DOHH2 (cell line): ENCODE measurements around the gene PRDM1.

Source experiments
- H3F3A ChIP-seq: fragments of 200-600 bp; sonication (generic), shearing (Covaris generic); 2 replicates; pipeline ENCODE4 v1.6.0; 2016; ENCODE audit warnings: antibody characterized with exemption, mild to moderate bottlenecking; ENCODE audit not compliant: control insufficient read depth, insufficient read depth
- H3K27ac ChIP-seq: fragments of 200-600 bp; sonication (generic); 2 replicates; pipeline ENCODE4 v1.5.1; 2014; ENCODE audit warnings: low read depth, mild to moderate bottlenecking, low read length, moderate library complexity
- H3K27me3 ChIP-seq: fragments of 200-600 bp; sonication (generic); 2 replicates; pipeline ENCODE4 v1.6.1; 2014; ENCODE audit warnings: mild to moderate bottlenecking, low read length, mixed read lengths; ENCODE audit not compliant: control insufficient read depth
- H3K36me3 ChIP-seq: fragments of 200-600 bp; sonication (generic); 2 replicates; pipeline ENCODE4 v1.6.1; 2014; ENCODE audit warnings: mild to moderate bottlenecking, low read length, moderate library complexity, mixed read lengths; ENCODE audit not compliant: control insufficient read depth
- H3K4me1 ChIP-seq: fragments of 200-600 bp; sonication (generic); 2 replicates; pipeline ENCODE4 v1.6.1; 2014; ENCODE audit warnings: mild to moderate bottlenecking, low read length, mixed read lengths; ENCODE audit not compliant: control insufficient read depth
- H3K4me2 ChIP-seq: fragments of 200-600 bp; sonication (generic); 2 replicates; pipeline ENCODE4 v1.6.0; 2014; ENCODE audit warnings: mild to moderate bottlenecking, low read length, moderate library complexity
- H3K4me3 ChIP-seq: fragments of 200-600 bp; sonication (generic); 2 replicates; pipeline ENCODE4 v1.5.1; 2014; ENCODE audit warnings: mild to moderate bottlenecking, low read length, mixed read lengths
- H3K79me2 ChIP-seq: fragments of 200-600 bp; sonication (generic); 2 replicates; pipeline ENCODE4 v1.6.1; 2014; ENCODE audit warnings: mild to moderate bottlenecking, low read length, mixed read lengths; ENCODE audit not compliant: control insufficient read depth
- H3K9me2 ChIP-seq: fragments of 200-600 bp; sonication (generic); replicated peaks from 2 replicates; pipeline ENCODE4 v1.6.1; 2014; ENCODE audit warnings: mild to moderate bottlenecking, low read length, mixed read lengths; ENCODE audit not compliant: control insufficient read depth
- H3K9me3 ChIP-seq: fragments of 200-600 bp; sonication (generic); 2 replicates; pipeline ENCODE4 v1.6.1; 2014; ENCODE audit warnings: antibody characterized with exemption, low read length, mixed read lengths; ENCODE audit not compliant: control insufficient read depth, insufficient read depth
- H4K20me1 ChIP-seq: fragments of 200-600 bp; sonication (generic); 2 replicates; pipeline ENCODE4 v1.6.0; 2014; ENCODE audit warnings: low read depth, mild to moderate bottlenecking, antibody characterized with exemption, low read length, moderate library complexity; ENCODE audit not compliant: control insufficient read depth, insufficient read depth
- EZH2phosphoT487 ChIP-seq: fragments of 200-600 bp; sonication (generic); IDR thresholded peaks from 2 replicates; pipeline ENCODE4 v1.6.1; 2017; ENCODE audit warnings: borderline replicate concordance, mild to moderate bottlenecking, antibody characterized with exemption, low read length, moderate library complexity, mixed read lengths
- TF ChIP-seq, protein P1 (sequence below): fragments of 200-600 bp; sonication (generic); IDR thresholded peaks from one replicate; pipeline ENCODE4 v1.5.1; 2014; ENCODE audit warnings: antibody characterized with exemption, mild to moderate bottlenecking, low read depth, low read length; ENCODE audit not compliant: poor library complexity, severe bottlenecking

Gene PRDM1

GRCh38 chr6:106152952-106153351 is 66.8 kb downstream of the PRDM1 start:
- Histone ChIP-seq H4K20me1 (no peaks in the 10 kb centered on the region), H3K9me2 (no peaks in the 10 kb centered on the region)
- TF ChIP-seq EZH2phosphoT487, result no peak
- TF ChIP-seq, protein P1, sequence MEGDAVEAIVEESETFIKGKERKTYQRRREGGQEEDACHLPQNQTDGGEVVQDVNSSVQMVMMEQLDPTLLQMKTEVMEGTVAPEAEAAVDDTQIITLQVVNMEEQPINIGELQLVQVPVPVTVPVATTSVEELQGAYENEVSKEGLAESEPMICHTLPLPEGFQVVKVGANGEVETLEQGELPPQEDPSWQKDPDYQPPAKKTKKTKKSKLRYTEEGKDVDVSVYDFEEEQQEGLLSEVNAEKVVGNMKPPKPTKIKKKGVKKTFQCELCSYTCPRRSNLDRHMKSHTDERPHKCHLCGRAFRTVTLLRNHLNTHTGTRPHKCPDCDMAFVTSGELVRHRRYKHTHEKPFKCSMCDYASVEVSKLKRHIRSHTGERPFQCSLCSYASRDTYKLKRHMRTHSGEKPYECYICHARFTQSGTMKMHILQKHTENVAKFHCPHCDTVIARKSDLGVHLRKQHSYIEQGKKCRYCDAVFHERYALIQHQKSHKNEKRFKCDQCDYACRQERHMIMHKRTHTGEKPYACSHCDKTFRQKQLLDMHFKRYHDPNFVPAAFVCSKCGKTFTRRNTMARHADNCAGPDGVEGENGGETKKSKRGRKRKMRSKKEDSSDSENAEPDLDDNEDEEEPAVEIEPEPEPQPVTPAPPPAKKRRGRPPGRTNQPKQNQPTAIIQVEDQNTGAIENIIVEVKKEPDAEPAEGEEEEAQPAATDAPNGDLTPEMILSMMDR, result no peak

GRCh38 chr6:106154326-106154725 is 68.2 kb downstream of the PRDM1 start:
- Histone ChIP-seq H3K9me2 (no peaks in the 10 kb centered on the region), H3K4me3 (no peak overlapping the region), H3K4me2 (no peak overlapping the region), H4K20me1 (no peaks in the 10 kb centered on the region), H3K9me3 (no peaks in the 10 kb centered on the region), H3F3A (no peaks in the 10 kb centered on the region), H3K27me3 (peaks cover 4% of the 10 kb centered on the region; the same call in 1 of the 2 replicates), H3K27ac (no peak overlapping the region), H3K36me3 (no peaks in the 10 kb centered on the region), H3K4me1 (no peaks in the 10 kb centered on the region), H3K79me2 (no peaks in the 10 kb centered on the region)
- TF ChIP-seq, protein P1, result no peak
- TF ChIP-seq EZH2phosphoT487, result no peak

More at GRCh38 chr6:106152952-106153351, 66.8 kb downstream of the PRDM1 start:
- Histone ChIP-seq H3K36me3 (no peaks in the 10 kb centered on the region), H3K4me3 (no peak overlapping the region), H3K4me2 (no peak overlapping the region), H3F3A (no peaks in the 10 kb centered on the region), H3K4me1 (no peaks in the 10 kb centered on the region), H3K27me3 (peaks cover 4% of the 10 kb centered on the region; the same call in 1 of the 2 replicates), H3K9me3 (no peaks in the 10 kb centered on the region), H3K79me2 (no peaks in the 10 kb centered on the region), H3K27ac (no peak overlapping the region)

DNA sequence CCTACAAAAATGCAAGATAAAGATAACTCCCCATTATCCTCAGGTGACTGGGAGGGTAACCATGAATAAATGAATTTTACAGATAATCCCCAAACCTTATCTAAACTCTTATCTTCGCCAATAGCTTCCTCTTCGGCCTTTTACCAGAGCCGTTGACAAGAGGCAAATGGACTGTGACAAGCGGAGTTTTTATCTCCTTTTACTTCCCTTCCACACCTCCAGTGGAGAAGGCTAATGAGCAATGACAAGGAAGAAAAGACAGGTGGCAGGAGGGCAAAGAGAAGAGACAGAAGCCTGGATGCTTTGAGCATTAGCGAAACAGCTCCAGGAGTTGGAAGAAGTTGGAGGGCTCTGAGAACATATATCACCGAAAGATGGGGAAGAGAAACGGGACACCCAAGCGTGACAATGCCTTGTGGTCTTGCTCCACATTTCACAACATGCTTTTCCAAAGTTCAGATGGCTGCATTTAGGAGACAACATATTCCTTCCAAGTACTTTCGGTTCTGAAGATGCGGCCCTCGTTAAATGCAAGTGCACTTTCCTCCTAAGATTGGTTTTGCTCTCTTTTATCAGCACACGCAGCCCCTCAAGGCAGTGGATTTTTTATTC is 69.2 kb downstream of the PRDM1 start:
- no peak overlapping the region for H3K4me2 ChIP-seq
- H3K4me3 ChIP-seq, result no peak overlapping the region

More for the DNA sequence above, 69.2 kb downstream of the PRDM1 start:
- no peak for TF ChIP-seq EZH2phosphoT487
- TF ChIP-seq, protein P1, result no peak
- no peaks in the 10 kb centered on the region for H3K79me2 ChIP-seq
- no peaks in the 10 kb centered on the region for H3K9me3 ChIP-seq
- H3K4me1 ChIP-seq, result no peaks in the 10 kb centered on the region
- no peaks in the 10 kb centered on the region for H3K36me3 ChIP-seq
- H3K9me2 ChIP-seq, result no peaks in the 10 kb centered on the region
- H3K27me3 ChIP-seq, result peaks cover 4% of the 10 kb centered on the region; the same call in 1 of the 2 replicates
- H4K20me1 ChIP-seq, result no peaks in the 10 kb centered on the region
- H3K27ac ChIP-seq, result no peak overlapping the region
- no peaks in the 10 kb centered on the region for H3F3A ChIP-seq
